ENCODE results near the gene LRFN4.

Gene LRFN4

DNA sequence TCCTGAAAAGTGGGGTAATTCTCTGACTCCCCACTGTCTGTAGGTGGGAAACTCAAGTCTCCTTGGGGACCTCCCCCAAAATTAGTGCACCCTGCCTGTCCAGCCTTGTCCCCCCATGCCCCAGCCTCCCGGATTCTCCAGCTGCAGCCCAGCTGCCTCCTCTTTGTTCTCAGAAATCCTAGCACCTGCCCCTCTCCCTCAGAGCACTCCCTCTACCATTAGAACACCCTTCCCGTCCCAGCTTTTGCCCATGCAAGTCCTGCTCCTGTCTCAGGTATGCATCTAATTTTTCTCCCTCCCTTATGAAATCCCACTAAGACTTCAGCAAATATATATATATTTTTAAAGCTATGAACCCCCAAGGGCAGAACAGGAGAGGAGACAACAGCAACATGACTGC lies 37.3 kb downstream of the LRFN4 start:
- no peak for DNase-seq

GRCh38 chr11:66901964-66902390 lies 45.1 kb downstream of the LRFN4 start:
- DNase-seq, result no peak

DNA sequence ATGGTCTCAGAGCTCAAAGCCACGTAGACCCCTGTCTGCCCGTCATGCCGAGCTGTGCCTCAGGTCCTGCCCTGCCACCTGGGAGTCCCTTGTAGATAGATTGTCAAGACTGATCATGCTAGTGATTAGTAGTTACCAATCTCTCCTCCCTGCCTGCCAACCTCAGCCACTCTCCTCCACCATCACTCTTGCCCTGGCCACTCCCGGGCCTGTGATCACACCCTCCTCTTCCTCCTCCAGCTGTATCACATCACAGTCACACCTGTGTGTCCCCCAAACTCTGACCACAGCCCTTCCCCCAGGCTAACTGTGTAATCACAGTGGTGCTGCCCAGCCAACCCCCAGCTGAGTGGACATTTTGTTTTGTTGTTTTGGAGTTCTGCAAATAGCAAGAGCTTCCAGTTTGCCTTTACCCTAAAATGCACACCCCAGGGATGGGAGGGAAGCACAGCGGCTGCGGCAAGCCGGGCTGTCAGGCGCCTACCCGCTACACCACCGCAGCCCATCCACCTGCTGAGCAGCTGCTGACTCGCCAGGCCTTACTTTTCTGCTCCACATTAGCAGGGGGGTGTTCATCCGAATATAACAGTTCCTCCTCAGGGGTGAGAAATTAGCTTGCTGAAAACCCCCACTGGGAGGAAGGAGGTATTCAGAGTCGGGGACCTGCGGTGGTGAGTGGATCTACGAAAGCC lies 45.8 kb downstream of the LRFN4 start:
- no peak for DNase-seq

DNA sequence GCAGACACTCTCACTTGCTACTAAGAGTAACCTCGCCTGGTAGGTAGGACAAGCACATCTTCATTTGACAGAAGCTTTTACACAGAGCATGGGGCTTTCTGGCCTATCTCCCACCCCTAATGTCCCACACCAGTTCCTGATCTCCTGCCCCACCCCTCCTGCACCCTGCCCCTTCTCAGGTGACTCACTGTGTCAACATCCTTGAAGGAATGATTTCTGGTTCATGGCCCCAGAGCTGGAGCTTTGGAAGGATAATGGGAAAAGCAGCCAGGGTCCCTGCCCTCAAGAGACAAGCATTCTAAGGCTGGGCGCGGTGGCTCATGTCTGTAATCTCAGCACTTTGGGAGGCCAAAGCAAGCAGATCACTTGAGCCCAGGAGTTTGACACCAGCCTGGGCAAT lies 47.2 kb downstream of the LRFN4 start:
- DNase-seq, result no peak

GRCh38 chr11:66904561-66904960 lies 47.7 kb downstream of the LRFN4 start:
- no peak for DNase-seq

- DNase-seq, result no peak
These were observed 48.2 kb downstream of the LRFN4 start for GRCh38 chr11:66904981-66905521.

DNA sequence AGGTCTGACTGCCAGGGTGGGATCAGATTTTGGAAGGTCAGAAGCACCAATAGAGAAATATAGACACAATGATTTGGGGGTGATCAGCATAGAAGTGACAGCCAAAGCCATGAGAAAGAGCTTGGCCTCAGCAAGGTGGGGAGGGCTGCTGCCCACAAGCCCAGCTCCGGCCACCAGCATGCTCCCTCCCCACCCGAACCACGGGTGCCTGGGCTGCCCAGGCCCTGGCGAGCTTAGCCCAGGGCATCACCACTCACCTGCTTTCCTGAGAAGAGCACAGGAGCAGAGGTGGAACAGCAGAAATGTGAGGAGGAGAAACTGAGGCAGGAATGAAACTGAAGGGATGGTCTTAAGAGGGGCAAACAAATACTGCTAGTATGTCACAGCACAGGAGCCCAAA lies 48.8 kb downstream of the LRFN4 start:
- DNase-seq, result no peak

- DNase-seq, result no peak
These were observed 49.3 kb downstream of the LRFN4 start for GRCh38 chr11:66906061-66906733.

DNA sequence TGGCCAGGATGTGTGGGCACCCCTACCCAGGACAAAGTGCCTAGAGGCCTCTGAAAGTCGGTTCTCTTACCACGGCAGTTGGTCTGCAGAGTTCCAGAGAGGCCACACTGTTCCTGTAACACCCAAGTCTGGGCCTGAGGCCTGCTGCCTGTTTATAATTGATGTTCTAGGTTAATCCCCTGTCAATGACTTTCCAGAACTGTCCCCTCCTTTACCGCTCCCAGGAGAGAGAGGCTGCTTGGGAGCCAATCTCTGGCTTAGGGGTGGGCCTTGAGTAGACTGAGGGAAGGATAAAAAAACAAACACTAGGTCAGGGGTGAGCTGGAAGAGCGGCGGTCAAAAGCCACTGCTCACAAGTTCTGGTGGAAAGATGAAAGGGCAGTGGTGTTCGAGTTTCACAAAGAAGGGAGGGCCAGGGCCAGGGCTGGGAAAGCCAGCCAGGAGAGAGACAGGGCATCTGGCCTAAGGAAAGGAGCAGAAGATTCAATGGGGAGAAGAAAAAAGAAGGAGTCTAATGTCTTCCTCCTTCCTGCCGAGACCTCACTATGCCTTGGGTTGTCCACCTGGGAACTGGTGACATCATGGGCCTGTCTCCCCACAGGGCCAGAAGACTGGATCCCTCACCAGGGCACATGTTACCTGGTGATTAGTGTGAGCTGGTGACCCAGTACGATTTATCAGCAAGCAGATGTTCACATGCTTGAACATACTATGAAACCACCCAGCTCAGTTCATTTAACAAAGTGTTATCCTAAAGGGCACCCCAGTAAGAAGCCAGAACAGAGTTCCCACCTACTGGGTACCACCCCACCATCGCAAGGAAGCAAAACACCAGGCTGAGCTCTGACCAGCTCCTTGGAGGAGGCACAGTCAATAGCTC lies 51.1 kb downstream of the LRFN4 start:
- DNase-seq, result peak; percentile 80

DNA sequence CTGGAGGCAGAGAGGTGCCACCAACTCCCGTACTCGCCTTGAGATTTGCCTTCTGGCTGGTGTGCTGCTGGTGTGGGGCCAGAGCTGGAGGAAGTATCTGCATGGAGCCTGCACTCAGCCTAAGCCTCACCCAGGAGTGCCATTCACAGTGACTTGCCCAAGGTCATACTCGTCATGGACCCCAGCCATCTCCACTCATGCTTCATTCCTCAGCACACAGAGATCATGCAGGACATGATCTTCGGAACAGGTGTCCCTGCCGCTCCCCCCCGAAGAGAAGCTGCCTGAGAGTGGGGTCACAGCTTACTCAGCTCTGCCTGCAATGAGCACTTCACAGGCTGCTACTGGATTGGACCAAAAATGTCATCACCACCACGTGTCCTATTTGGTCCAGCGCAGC lies 52.3 kb downstream of the LRFN4 start:
- DNase-seq, result no peak

DNA sequence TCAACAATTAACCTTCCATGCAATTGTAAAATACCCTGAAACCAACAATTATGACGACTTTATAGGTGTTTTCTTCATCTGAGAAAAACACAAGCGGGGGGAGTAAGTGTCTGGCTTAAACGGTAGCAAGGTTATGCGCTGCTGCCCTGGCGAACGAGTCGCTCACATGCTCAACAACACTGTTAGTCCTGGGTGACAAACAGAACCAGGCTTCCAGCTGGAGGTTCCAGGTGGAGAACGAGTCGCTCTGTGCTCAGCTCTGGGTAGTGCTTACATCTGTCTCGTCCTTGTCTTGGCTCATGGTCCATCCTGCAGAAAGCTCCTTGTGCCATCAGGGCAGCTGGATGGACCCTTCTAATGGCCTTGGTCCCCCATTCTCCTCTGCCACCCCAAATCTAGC lies 53.2 kb downstream of the LRFN4 start:
- DNase-seq, result no peak
